Measurements from ENCODE around the gene ARHGAP29. TPM values are rescaled to one million over a fixed set of nuclear protein-coding genes. Genes with fewer than 3 reads are reported as not detected.

Gene ARHGAP29
- total RNA-seq, 1 experiment from 2014 or later, result 161 TPM

DNA sequence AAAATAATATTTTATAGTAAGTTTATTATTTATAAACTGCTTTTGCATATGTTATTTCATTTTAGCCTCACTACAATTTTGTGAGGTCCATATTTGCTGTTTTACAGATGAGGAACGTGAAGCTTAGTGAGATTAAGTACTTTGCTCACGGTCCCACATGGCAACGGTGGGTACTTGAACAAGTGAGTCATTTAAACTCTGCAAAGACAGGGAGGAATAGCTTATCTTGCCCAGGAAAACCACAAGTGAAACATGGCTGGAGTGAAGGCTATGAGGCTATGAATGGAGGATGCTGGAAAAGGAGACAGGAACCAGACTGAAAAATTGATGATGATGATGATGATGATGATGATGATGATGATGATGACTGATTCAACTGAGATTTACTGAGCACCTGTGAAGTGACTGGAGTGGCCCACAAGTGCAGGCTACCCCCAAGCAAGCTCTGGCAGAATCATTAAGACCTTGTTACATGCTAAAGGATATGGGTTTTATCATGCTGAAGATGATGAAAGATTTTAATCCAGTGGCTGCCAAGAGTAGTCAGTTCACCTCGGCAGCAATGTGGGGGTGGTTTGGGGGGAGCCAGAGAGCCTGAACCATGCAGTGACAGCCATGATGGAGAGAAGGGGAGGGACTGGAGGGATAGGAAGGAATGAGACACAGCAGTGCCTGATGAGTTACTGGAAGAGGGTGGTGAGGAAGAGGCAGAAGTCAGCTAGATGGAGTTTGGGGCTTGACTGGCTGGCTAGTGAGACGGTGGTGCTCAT, 115.0 kb downstream of the ARHGAP29 start:
- no peaks in the 10 kb centered on the region for H3K4me1 ChIP-seq (ENCODE audit: insufficient read depth, low read length)
- ATAC-seq (no peak), DNase-seq (no peak)
- no peak overlapping the region for H3K4me2 ChIP-seq (ENCODE audit: low read length)
- no peak overlapping the region for H3K4me3 ChIP-seq (ENCODE audit: low read length)
- no peaks in the 10 kb centered on the region for H3K36me3 ChIP-seq (ENCODE audit: low read depth, low read length)
- no peaks in the 10 kb centered on the region for H3K27me3 ChIP-seq (ENCODE audit: low read length)
- H3K27ac ChIP-seq (ENCODE audit: low read length), result no peak overlapping the region
- intact Hi-C loops (cut with micrococcal nuclease), result no loop called here
- no peaks in the 10 kb centered on the region for H3F3A ChIP-seq (ENCODE audit: low read length, unreplicated experiment)
- no peak overlapping the region for H2AFZ ChIP-seq (ENCODE audit: low read length)
- TF ChIP-seq EZH2phosphoT487 (IDR thresholded peaks at IDR 0.05; ENCODE audit: borderline replicate concordance, low read length) (no peak), EZH2 (IDR thresholded peaks at IDR 0.05; ENCODE audit: low read length, unreplicated experiment) (no peak)
- TF ChIP-seq, protein P1, sequence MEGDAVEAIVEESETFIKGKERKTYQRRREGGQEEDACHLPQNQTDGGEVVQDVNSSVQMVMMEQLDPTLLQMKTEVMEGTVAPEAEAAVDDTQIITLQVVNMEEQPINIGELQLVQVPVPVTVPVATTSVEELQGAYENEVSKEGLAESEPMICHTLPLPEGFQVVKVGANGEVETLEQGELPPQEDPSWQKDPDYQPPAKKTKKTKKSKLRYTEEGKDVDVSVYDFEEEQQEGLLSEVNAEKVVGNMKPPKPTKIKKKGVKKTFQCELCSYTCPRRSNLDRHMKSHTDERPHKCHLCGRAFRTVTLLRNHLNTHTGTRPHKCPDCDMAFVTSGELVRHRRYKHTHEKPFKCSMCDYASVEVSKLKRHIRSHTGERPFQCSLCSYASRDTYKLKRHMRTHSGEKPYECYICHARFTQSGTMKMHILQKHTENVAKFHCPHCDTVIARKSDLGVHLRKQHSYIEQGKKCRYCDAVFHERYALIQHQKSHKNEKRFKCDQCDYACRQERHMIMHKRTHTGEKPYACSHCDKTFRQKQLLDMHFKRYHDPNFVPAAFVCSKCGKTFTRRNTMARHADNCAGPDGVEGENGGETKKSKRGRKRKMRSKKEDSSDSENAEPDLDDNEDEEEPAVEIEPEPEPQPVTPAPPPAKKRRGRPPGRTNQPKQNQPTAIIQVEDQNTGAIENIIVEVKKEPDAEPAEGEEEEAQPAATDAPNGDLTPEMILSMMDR (conservative IDR thresholded peaks at IDR 0.05; ENCODE audit: low read depth, low read length), result no peak
- H4K20me1 ChIP-seq (ENCODE audit: low read length), result no peaks in the 10 kb centered on the region
- H3K9me3 ChIP-seq (ENCODE audit: low read length), result no peaks in the 10 kb centered on the region
- no peaks in the 10 kb centered on the region for H3K9me2 ChIP-seq (replicated peaks; ENCODE audit: low read length)
- H3K9ac ChIP-seq (ENCODE audit: low read length), result no peak overlapping the region
- BruUV-seq (replicated peaks), result no TSS peak
- CTCF ChIA-PET, result no interaction called here
- no peaks in the 10 kb centered on the region for H3K79me2 ChIP-seq (ENCODE audit: low read length)
- POLR2A ChIA-PET (ENCODE audit: unreplicated experiment), result no interaction called here

Other genes starting within 250 kb of the ARHGAP29 start
- gene ABCA4, start 116.4 kb downstream of the ARHGAP29 start, total RNA-seq (2014; rRNA removed), result 0.23 and 0.29 TPM in 2 replicates
- gene ABCD3, start 180.8 kb upstream of the ARHGAP29 start, total RNA-seq (2014; rRNA removed), result 31.7 and 36.3 TPM in 2 replicates